HG03175 (cell line): ENCODE results near the gene DIP2B.

Experiments used
- ATAC-seq: cut with Tn5 transposase; IDR thresholded peaks from one replicate; pipeline ENCODE4 v1.9.1; 2021; ENCODE audit warnings: mild to moderate bottlenecking, moderate library complexity; ENCODE audit not compliant: unreplicated experiment

DIP2B gene

GRCh38 chr12:50790081-50790480 lies 285.3 kb downstream of the DIP2B start:
- ATAC-seq, result no peak
